B cell (primary cell): ENCODE results near the gene SEPTIN5. TPM values are rescaled to one million over a fixed set of nuclear protein-coding genes. Genes with fewer than 3 reads are reported as not detected.

Experiments used
- ATAC-seq: fragments of 200-7000 bp; cut with Tn5 transposase; one replicate; pipeline ENCODE4 v1.10.0; 2021; ENCODE audit warnings: low read depth, mild to moderate bottlenecking, moderate number of reproducible peaks, moderate library complexity
- CTCF ChIA-PET: fragments of 350-600 bp; sonication (Branson Sonifier 250); formaldehyde crosslinking; loops from one replicate; lab custom pipeline; 2021; ENCODE audit warnings: antibody characterized with exemption, inconsistent platforms; lab: Charles Lee
- POLR2A ChIA-PET: fragments of 350-600 bp; sonication (Branson Sonifier 250); formaldehyde crosslinking; loops from one replicate; lab custom pipeline; 2021; ENCODE audit warnings: antibody characterized with exemption; lab: Charles Lee
- DNase-seq: peaks from one replicate; pipeline ENCODE4 v3.0.0; 2013
- H2AFZ ChIP-seq: 2 replicates; pipeline ENCODE4 v1.6.1; 2012; ENCODE audit warnings: mild to moderate bottlenecking, low read depth, low read length; ENCODE audit not compliant: insufficient read depth, poor library complexity, severe bottlenecking
- H3K27ac ChIP-seq, 2 donors: 1 replicate in 1 of 2; 2 replicates in 1 of 2; pipeline ENCODE4 v1.5.1; 2012 to 2013; ENCODE audit warnings: low read length in 2 of 2, mild to moderate bottlenecking in 2 of 2, moderate library complexity in 1 of 2
- H3K27me3 ChIP-seq, 4 experiments: fragments of 200-600 bp in 1 of 4; sonication (generic) in 1 of 4; replicated peaks in 1 of 4; 1 replicate in 2 of 4; 2 replicates in 2 of 4; pipeline versions ENCODE4 v1.6.1 to v1.7.0; 2013 to 2016; ENCODE audit warnings: low read length in 3 of 4, mild to moderate bottlenecking in 2 of 4, mixed read lengths in 1 of 4, moderate library complexity in 1 of 4; ENCODE audit not compliant: insufficient read depth in 4 of 4, control insufficient read depth in 3 of 4; ENCODE audit errors: control extremely low read depth in 1 of 4
- H3K36me3 ChIP-seq, 2 experiments: replicated peaks in 1 of 2; 1 replicate in 1 of 2; 2 replicates in 1 of 2; pipeline versions ENCODE4 v1.6.1 to v1.7.1; 2013; ENCODE audit warnings: low read length in 1 of 2; ENCODE audit not compliant: insufficient read depth in 2 of 2, control insufficient read depth in 1 of 2; ENCODE audit errors: control extremely low read depth in 1 of 2, extremely low read depth in 1 of 2
- H3K4me1 ChIP-seq, 2 donors: fragments of 200-600 bp in 1 of 2; sonication (generic) in 1 of 2; 1 replicate in 1 of 2; 2 replicates in 1 of 2; pipeline versions ENCODE4 v1.5.1 to v1.6.1; 2013 to 2017; ENCODE audit warnings: low read length in 2 of 2; ENCODE audit not compliant: control insufficient read depth in 2 of 2, insufficient read depth in 2 of 2
- H3K4me2 ChIP-seq: replicated peaks from 2 replicates; pipeline ENCODE3; 2012; ENCODE audit warnings: mild to moderate bottlenecking, low read depth, low read length; ENCODE audit not compliant: poor library complexity, severe bottlenecking
- H3K4me3 ChIP-seq, 5 experiments: fragments of 200-600 bp in 1 of 5; sonication (generic) in 1 of 5; 1 replicate in 3 of 5; 2 replicates in 2 of 5; pipeline versions ENCODE4 v1.5.1 to v1.7.0; 2011 to 2016; ENCODE audit warnings: low read length in 4 of 5, mild to moderate bottlenecking in 4 of 5, low read depth in 2 of 5, control low read depth in 1 of 5, moderate library complexity in 1 of 5; ENCODE audit not compliant: insufficient read depth in 1 of 5; ENCODE audit errors: control extremely low read depth in 1 of 5, extremely low read depth in 1 of 5
- H3K79me2 ChIP-seq: fragments of 200-600 bp; sonication (generic); one replicate; pipeline ENCODE4 v1.6.0; 2016; ENCODE audit warnings: low read length; ENCODE audit not compliant: control insufficient read depth, insufficient read depth
- H3K9ac ChIP-seq: fragments of 200-600 bp; sonication (generic); 2 replicates; pipeline ENCODE4 v1.6.1; 2017; ENCODE audit warnings: mild to moderate bottlenecking, low read length, moderate library complexity
- H3K9me3 ChIP-seq, 3 donors: one replicate each; pipeline versions ENCODE4 v1.6.1 to v1.7.1; 2013; ENCODE audit warnings: low read length in 2 of 3; ENCODE audit not compliant: control insufficient read depth in 2 of 3, insufficient read depth in 1 of 3; ENCODE audit errors: control extremely low read depth in 1 of 3
- H4K20me1 ChIP-seq: 2 replicates; pipeline ENCODE4 v1.6.0; 2012; ENCODE audit warnings: mild to moderate bottlenecking, low read length; ENCODE audit not compliant: insufficient read depth, control insufficient read depth, poor library complexity, severe bottlenecking
- H3K27ac Mint-ChIP-seq: one replicate; pipeline ENCODE4 v1.8.0; 2021; ENCODE audit warnings: mixed read lengths
- H3K27me3 Mint-ChIP-seq: one replicate; pipeline ENCODE4 v1.8.0; 2021; ENCODE audit warnings: mixed read lengths
- H3K4me1 Mint-ChIP-seq: one replicate; pipeline ENCODE4 v1.8.0; 2021; ENCODE audit warnings: mixed read lengths
- H3K4me3 Mint-ChIP-seq: one replicate; pipeline ENCODE4 v1.8.0; 2021; ENCODE audit warnings: mixed read lengths
- H3K9me3 Mint-ChIP-seq: one replicate; pipeline ENCODE4 v1.8.0; 2022; ENCODE audit warnings: mixed read lengths; ENCODE audit not compliant: insufficient read depth
- EZH2 ChIP-seq: IDR thresholded peaks from 2 replicates; pipeline ENCODE4 v1.6.1; 2012; ENCODE audit warnings: borderline replicate concordance, low read depth, mild to moderate bottlenecking, moderate library complexity, low read length; ENCODE audit not compliant: insufficient read depth, poor library complexity, severe bottlenecking
- WGBS: methylation state at CpG from one replicate; pipeline ENCODE4 v1.1.5; 2013; ENCODE audit warnings: missing lambda C conversion rate; ENCODE audit not compliant: insufficient coverage; 5-methylcytosine and 5-hydroxymethylcytosine counted together
- intact Hi-C: fragments of 100-400 bp; cut with micrococcal nuclease; formaldehyde crosslinking; loops from one replicate; pipeline ENCODE4 v1.10.0; 2022
- polyA plus RNA-seq: library from polyadenylated mRNA; depleted of rRNA; stranded (reverse); fragments of >200 nt; gene quantifications from 2 replicates; pipeline ENCODE4 v1.2.3, GENCODE V29; 2012
- total RNA-seq, 2 donors: library from RNA; stranded (reverse); fragments of 120-200 nt in 1 of 2; gene quantifications; 1 replicate in 1 of 2; 2 replicates in 1 of 2; pipeline versions ENCODE4 v1.2.3 to v1.2.4, GENCODE V29; 2013 to 2022
- TF ChIP-seq, protein P1 (sequence below): fragments of 200-600 bp; IDR thresholded peaks from one replicate; pipeline ENCODE4 v1.8.0; 2022; ENCODE audit warnings: antibody characterized with exemption, mild to moderate bottlenecking

Gene SEPTIN5
- total and polyA plus RNA-seq, 2 donors (not counting 1 experiment from before 2014, with no cell fraction given): 0.06 TPM; not detected in 1

DNA sequence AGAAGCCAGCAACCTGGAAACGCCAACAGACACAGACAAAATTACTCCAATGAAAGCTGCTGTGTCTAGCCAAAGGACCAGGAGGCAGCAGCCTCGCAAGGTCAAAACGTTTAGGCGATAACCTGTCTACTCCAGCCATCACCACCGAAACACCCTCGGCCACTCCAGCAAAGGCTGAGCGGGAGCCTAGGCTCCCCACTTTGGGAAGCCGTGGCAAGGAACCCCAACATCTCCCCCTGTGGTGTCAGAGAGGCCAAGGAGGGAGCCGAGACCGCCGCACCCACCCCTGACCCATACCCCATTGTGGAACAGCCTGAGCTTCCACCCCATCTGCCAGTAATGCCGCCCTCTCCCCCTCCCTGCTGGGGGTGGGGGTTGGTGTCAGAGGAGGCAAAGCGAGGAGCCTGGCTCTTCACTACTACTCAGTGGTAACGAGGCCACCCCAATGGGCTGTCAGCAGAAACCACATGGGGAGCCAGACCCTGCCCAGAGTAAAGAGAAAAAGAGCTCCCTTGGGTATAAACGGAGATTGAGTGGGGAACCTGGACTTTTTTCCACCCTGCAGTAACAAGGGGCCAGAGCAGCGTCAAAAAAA lies 33.9 kb upstream of the SEPTIN5 start:
- Histone ChIP-seq H3K9me3 (peaks cover 0 to 4% (median 0%) of the 10 kb centered on the region in 3 donors), H4K20me1 (no peaks in the 10 kb centered on the region), H2AFZ (no peak overlapping the region), H3K27me3 (peaks cover 0 to 12% (median 5%) of the 10 kb centered on the region in 4 experiments), H3K9ac (no peak overlapping the region), H3K36me3 (no peaks in the 10 kb centered on the region), H3K4me2 (no peak overlapping the region), H3K4me1 (no peaks in the 10 kb centered on the region), H3K4me3 (no peak overlapping the region), H3K79me2 (no peaks in the 10 kb centered on the region), H3K27ac (no peak overlapping the region)
- intact Hi-C loops: no loop called here
- no peaks in the 10 kb centered on the region for H3K4me1 Mint-ChIP-seq
- ChIA-PET POLR2A (no interaction called here), CTCF (interaction anchor here (1.1 kb wide), 1 partner anchor 11 kb away, joined by 3 read pairs; no protein-coding TSS in a partner anchor)
- no peaks in the 10 kb centered on the region for H3K9me3 Mint-ChIP-seq
- TF ChIP-seq, protein P1, sequence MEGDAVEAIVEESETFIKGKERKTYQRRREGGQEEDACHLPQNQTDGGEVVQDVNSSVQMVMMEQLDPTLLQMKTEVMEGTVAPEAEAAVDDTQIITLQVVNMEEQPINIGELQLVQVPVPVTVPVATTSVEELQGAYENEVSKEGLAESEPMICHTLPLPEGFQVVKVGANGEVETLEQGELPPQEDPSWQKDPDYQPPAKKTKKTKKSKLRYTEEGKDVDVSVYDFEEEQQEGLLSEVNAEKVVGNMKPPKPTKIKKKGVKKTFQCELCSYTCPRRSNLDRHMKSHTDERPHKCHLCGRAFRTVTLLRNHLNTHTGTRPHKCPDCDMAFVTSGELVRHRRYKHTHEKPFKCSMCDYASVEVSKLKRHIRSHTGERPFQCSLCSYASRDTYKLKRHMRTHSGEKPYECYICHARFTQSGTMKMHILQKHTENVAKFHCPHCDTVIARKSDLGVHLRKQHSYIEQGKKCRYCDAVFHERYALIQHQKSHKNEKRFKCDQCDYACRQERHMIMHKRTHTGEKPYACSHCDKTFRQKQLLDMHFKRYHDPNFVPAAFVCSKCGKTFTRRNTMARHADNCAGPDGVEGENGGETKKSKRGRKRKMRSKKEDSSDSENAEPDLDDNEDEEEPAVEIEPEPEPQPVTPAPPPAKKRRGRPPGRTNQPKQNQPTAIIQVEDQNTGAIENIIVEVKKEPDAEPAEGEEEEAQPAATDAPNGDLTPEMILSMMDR: no peak
- no peak for TF ChIP-seq EZH2
- H3K4me3 Mint-ChIP-seq: no peak overlapping the region
- peaks cover 27% of the 10 kb centered on the region for H3K27me3 Mint-ChIP-seq
- ATAC-seq: no peak
- no peak for DNase-seq
- 83% methylated on average over 9 of the region's 16 CpGs for WGBS
- no peak overlapping the region for H3K27ac Mint-ChIP-seq

DNA sequence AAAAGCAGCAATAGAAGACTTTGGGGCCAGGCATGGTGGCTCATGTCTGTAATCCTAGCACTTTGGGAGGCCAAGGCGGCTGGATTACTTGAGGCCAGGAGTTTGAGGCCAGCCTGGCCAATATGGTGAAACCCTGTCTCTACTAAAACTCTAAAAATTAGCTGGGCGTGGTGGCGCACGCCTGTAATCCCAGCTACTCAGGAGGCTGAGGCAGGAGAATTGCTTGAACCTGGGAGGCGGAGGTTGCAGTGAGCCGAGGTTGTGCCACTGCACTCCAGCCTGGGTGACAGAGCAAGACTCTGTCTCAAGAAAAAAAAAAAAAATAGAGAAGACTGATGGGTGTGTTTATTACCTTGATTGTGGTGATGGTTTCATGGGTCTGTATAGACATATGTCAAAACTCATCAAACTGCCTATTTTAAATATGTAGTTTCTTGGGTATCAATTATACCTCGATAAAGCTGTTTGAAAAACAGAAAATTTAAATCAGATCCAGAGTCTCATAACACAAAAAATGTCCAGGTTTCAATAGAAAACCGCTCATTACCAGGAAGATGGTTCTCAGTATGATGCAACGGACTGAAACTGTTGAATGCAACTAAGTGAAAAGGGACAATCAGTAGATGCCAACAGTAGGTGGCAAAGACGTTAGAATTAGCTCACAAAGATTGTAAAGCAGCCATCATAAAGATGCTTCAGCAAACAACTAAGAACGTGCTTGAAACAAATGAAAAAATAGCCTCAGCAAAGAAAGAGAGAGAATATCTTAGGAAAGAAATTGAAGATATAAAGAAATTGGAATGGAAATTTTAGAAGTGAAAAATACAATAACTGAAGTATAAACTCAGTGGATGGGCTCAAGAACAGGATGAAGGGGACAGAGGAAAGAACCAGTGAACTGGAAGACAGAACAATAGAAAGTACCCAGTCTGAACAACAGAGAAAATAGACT lies 33.1 kb upstream of the SEPTIN5 start:
- WGBS: 100% methylated on average over 2 of the region's 11 CpGs
- Histone ChIP-seq H4K20me1 (no peaks in the 10 kb centered on the region), H3K36me3 (no peaks in the 10 kb centered on the region), H3K27ac (no peak overlapping the region), H3K27me3 (peaks cover 0 to 12% (median 5%) of the 10 kb centered on the region in 4 experiments), H3K9me3 (peaks cover 0 to 4% (median 0%) of the 10 kb centered on the region in 3 donors), H2AFZ (no peak overlapping the region), H3K4me1 (no peaks in the 10 kb centered on the region), H3K79me2 (no peaks in the 10 kb centered on the region), H3K9ac (no peak overlapping the region), H3K4me2 (no peak overlapping the region), H3K4me3 (no peak overlapping the region)
- Mint-ChIP-seq H3K4me1 (no peaks in the 10 kb centered on the region), H3K4me3 (no peak overlapping the region), H3K9me3 (no peaks in the 10 kb centered on the region), H3K27ac (no peak overlapping the region), H3K27me3 (peaks cover 22% of the 10 kb centered on the region)
- intact Hi-C loops: no loop called here
- DNase-seq (no peak), ATAC-seq (no peak)
- POLR2A ChIA-PET: no interaction called here
- CTCF ChIA-PET: no interaction called here
- TF ChIP-seq, protein P1: no peak
- TF ChIP-seq EZH2: no peak
